ENCODE data around the gene ELOA. TPM values are rescaled to one million over a fixed set of nuclear protein-coding genes. Genes with fewer than 3 reads are reported as not detected.
A peak's percentile ranks its signal among the peaks of the same experiment; 100 is the strongest.
"Not testable (repeated sequence)": the region's sequence is repeated elsewhere in the genome, so short reads cannot be mapped to it uniquely, and the experiment has no call there.

ELOA gene
- total RNA-seq, 2 experiments from 2014 or later = 24.7 to 41.0 TPM

GRCh38 chr1:23801876-23802275, 58.6 kb downstream of the ELOA start:
- ChIA-PET POLR2A (interaction anchor here (0.5 to 1.6 kb wide), 10 partner anchors 9 to 256 kb away, joined by 3 to 6 read pairs (median 3); no protein-coding TSS in a partner anchor), CTCF (ENCODE audit: unreplicated experiment) (interaction anchor here (0.7 to 1.2 kb wide), 3 partner anchors 9 to 115 kb away, joined by 3 to 5 read pairs (median 3); no protein-coding TSS in a partner anchor)
- Histone ChIP-seq H3K27ac (ENCODE audit: low read depth, low read length, poor library complexity, severe bottlenecking) (no peak overlapping the region), H4K20me1 (ENCODE audit: insufficient read depth, low read length) (no peaks in the 10 kb centered on the region), H3K4me3 (ENCODE audit: low read depth, low read length, poor library complexity, severe bottlenecking) (no peak overlapping the region), H3K79me2 (ENCODE audit: insufficient read depth, low read depth, low read length) (no peaks in the 10 kb centered on the region), H3K4me2 (ENCODE audit: low read length) (peak overlapping the region; percentile 89), H3K9me2 (ENCODE audit: insufficient read depth, low read length) (no peaks in the 10 kb centered on the region), H2AFZ (ENCODE audit: low read length) (no peak overlapping the region), H3K36me3 (ENCODE audit: insufficient read depth, low read length) (peaks cover 22% of the 10 kb centered on the region), H3K9me3 (ENCODE audit: low read length) (no peaks in the 10 kb centered on the region), H3K4me1 (ENCODE audit: insufficient read depth, low read length, poor library complexity, severe bottlenecking) (peaks cover 28% of the 10 kb centered on the region)
- intact Hi-C loops (cut with micrococcal nuclease; ENCODE audit: unreplicated experiment) = no loop called here
- no peak for DNase-seq (ENCODE audit: low spot score)
- TSS peak; percentile 61 for BruUV-seq (replicated peaks)
- TF ChIP-seq CTCF (conservative IDR thresholded peaks at IDR 0.05; ENCODE audit: low read length) (no peak), EZH2phosphoT487 (IDR thresholded peaks at IDR 0.05; ENCODE audit: borderline replicate concordance, low read depth, low read length) (no peak)

DNA sequence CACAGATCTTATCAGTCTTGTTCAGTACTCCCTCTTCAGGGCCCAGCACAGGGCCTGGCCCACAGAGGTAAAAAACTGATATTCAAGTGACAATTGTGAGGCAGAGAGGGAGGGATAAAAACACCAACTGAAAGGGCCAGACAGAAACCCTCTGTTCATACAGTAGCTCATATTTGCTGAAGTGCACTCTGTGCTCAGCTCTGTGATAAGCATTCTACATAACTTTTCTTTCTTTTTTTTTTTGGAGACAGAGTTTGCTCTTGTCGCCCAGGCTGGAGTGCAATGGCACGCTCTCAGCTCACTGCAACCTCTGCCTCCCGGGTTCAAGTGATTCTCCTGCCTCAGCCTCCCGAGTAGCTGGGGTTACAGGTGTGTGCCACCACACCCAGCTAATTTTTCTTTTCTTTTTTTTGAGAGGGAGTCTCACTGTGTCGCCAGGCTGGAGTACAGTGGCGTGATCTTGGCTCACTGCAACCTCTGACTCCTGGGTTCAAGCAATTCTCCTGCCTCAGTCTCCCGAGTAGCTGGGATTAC, 59.6 kb downstream of the ELOA start:
- Histone ChIP-seq H3K36me3 (ENCODE audit: insufficient read depth, low read length) (peaks cover 12% of the 10 kb centered on the region; the same call in 1 of the 2 replicates), H3K4me1 (ENCODE audit: insufficient read depth, low read length, poor library complexity, severe bottlenecking) (peaks cover 38% of the 10 kb centered on the region)
- H3K4me3 ChIP-seq (ENCODE audit: low read depth, low read length, poor library complexity, severe bottlenecking); H2AFZ ChIP-seq (ENCODE audit: low read length); H3K27ac ChIP-seq (ENCODE audit: low read depth, low read length, poor library complexity, severe bottlenecking); BruUV-seq (replicated peaks); H3K9me3 ChIP-seq (ENCODE audit: low read length); intact Hi-C loops (cut with micrococcal nuclease; ENCODE audit: unreplicated experiment); H3K4me2 ChIP-seq (ENCODE audit: low read length); H3K79me2 ChIP-seq (ENCODE audit: insufficient read depth, low read depth, low read length); DNase-seq (ENCODE audit: low spot score); H3K9me2 ChIP-seq (ENCODE audit: insufficient read depth, low read length); H4K20me1 ChIP-seq (ENCODE audit: insufficient read depth, low read length): not testable (repeated sequence)
- ChIA-PET CTCF (ENCODE audit: unreplicated experiment) (interaction anchor here (0.6 to 1.2 kb wide), 3 partner anchors 11 to 114 kb away, joined by 3 to 4 read pairs (median 3); no protein-coding TSS in a partner anchor), POLR2A (interaction anchor here (0.7 to 1.5 kb wide), 4 partner anchors 13 to 104 kb away, joined by 3 read pairs; no protein-coding TSS in a partner anchor)

DNA sequence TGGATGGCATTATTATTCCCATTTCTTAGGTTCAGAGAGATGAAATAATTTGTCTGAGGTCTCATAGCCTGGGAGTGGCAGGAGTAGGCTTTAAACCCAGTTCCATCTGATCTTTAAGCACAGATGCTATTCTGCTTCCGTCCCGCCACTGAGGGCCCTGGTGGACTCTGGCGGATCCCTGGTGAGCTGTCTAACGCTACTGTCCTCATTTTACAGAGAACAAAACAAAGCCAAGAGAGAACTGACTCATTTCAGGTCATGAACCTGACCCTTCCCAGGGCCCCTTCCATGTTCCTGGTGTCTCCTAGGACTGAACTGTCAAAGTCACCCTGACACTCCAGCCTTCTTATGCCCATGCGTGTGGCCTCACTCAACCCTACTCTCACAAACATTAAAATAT, 60.4 kb downstream of the ELOA start:
- Histone ChIP-seq H3K4me1 (ENCODE audit: insufficient read depth, low read length, poor library complexity, severe bottlenecking) (peaks cover 42% of the 10 kb centered on the region), H2AFZ (ENCODE audit: low read length) (no peak overlapping the region), H3K79me2 (ENCODE audit: insufficient read depth, low read depth, low read length) (no peaks in the 10 kb centered on the region), H3K4me2 (ENCODE audit: low read length) (no peak overlapping the region), H3K27ac (ENCODE audit: low read depth, low read length, poor library complexity, severe bottlenecking) (no peak overlapping the region), H3K4me3 (ENCODE audit: low read depth, low read length, poor library complexity, severe bottlenecking) (no peak overlapping the region), H3K9me3 (ENCODE audit: low read length) (no peaks in the 10 kb centered on the region), H3K36me3 (ENCODE audit: insufficient read depth, low read length) (peaks cover 7% of the 10 kb centered on the region; the same call in 1 of the 2 replicates), H3K9me2 (ENCODE audit: insufficient read depth, low read length) (no peaks in the 10 kb centered on the region), H4K20me1 (ENCODE audit: insufficient read depth, low read length) (no peaks in the 10 kb centered on the region)
- ChIA-PET CTCF (ENCODE audit: unreplicated experiment) (no interaction called here), POLR2A (no interaction called here)
- TF ChIP-seq EZH2phosphoT487 (IDR thresholded peaks at IDR 0.05; ENCODE audit: borderline replicate concordance, low read depth, low read length) (no peak), CTCF (conservative IDR thresholded peaks at IDR 0.05; ENCODE audit: low read length) (no peak)
- no peak for DNase-seq (ENCODE audit: low spot score)
- BruUV-seq (replicated peaks) = no TSS peak
- intact Hi-C loops (cut with micrococcal nuclease; ENCODE audit: unreplicated experiment) = no loop called here

Measured in OCI-LY7 (cell line).